Gastrocnemius medialis (tissue), 4 donors: ENCODE measurements around the gene POLR2H. TPM values are rescaled to one million over a fixed set of nuclear protein-coding genes. Genes with fewer than 3 reads are reported as not detected.

ENCODE experiments used
- ATAC-seq, 2 donors: fragments of 150-250 bp; one replicate each; pipeline ENCODE4 v1.9.1; 2016
- DNase-seq, 2 donors: peaks; one replicate each; pipeline ENCODE4 v3.0.0-alpha.2; 2019
- H3K27ac ChIP-seq, 4 donors: fragments of 200-600 bp; sonication (generic); 1 replicate in 1 of 4; 2 replicates in 3 of 4; pipeline ENCODE4 v1.5.1; 2016 to 2018; ENCODE audit warnings: mild to moderate bottlenecking in 2 of 4, moderate library complexity in 1 of 4
- H3K27me3 ChIP-seq, 3 donors: fragments of 200-600 bp; sonication (generic) in 2 of 3; 1 replicate in 1 of 3; 2 replicates in 2 of 3; pipeline versions ENCODE4 v1.5.1 to v1.6.0; 2016 to 2019; ENCODE audit warnings: mild to moderate bottlenecking in 1 of 3, moderate library complexity in 1 of 3
- H3K36me3 ChIP-seq, 2 donors: fragments of 200-600 bp; sonication (generic) in 1 of 2; one replicate each; pipeline ENCODE4 v1.5.1; 2017 to 2018
- H3K4me1 ChIP-seq, 2 donors: fragments of 200-600 bp; sonication (generic) in 1 of 2; one replicate each; pipeline ENCODE4 v1.5.1; 2016 to 2017; ENCODE audit warnings: mild to moderate bottlenecking in 2 of 2
- H3K4me3 ChIP-seq, 4 donors: fragments of 200-600 bp; sonication (generic) in 3 of 4; 1 replicate in 1 of 4; 2 replicates in 3 of 4; pipeline ENCODE4 v1.5.1; 2016 to 2019; ENCODE audit warnings: mild to moderate bottlenecking in 2 of 4
- H3K9me3 ChIP-seq, 3 donors: fragments of 200-600 bp; sonication (generic) in 2 of 3; 1 replicate in 1 of 3; 2 replicates in 2 of 3; pipeline ENCODE4 v1.5.1; 2016 to 2019
- CTCF ChIP-seq, 5 experiments: fragments of 450-650 bp in 3 of 5; fragments of 200-600 bp in 2 of 5; sonication (generic) in 2 of 5; IDR thresholded peaks in 4 of 5; conservative IDR thresholded peaks in 1 of 5; 1 replicate in 4 of 5; 2 replicates in 1 of 5; pipeline ENCODE4 v1.5.1; 2016 to 2019; ENCODE audit warnings: antibody characterized with exemption in 5 of 5, mild to moderate bottlenecking in 3 of 5, moderate library complexity in 3 of 5
- POLR2A ChIP-seq, 2 donors: fragments of 450-650 bp; IDR thresholded peaks; one replicate each; pipeline ENCODE4 v1.6.1; 2017; ENCODE audit warnings: antibody characterized with exemption in 2 of 2, mild to moderate bottlenecking in 2 of 2, moderate library complexity in 2 of 2
- in situ Hi-C, 4 donors: fragments of 200-750 bp; cut with MboI; loops; one replicate each; pipeline versions ENCODE4 v1.15.0 to v1.8.0; 2017; ENCODE audit warnings: low sequenced_read_pairs in 4 of 4
- intact Hi-C: fragments of 100-400 bp; cut with DNase I; formaldehyde crosslinking; loops from one replicate; pipeline ENCODE4 v1.15.1; 2023; ENCODE audit warnings: low total_unique reads
- total RNA-seq, 4 donors: library from RNA; depleted of rRNA; stranded (reverse); fragments of >200 nt; gene quantifications; one replicate each; pipeline versions ENCODE4 v1.1.0 to v1.2.3, GENCODE V29; 2016

The POLR2H gene
- total RNA-seq, 4 donors from 2014 or later, result 45.5 to 87.7 (median 53.0) TPM

GRCh38 chr3:184383033-184383740 lies 21.7 kb downstream of the POLR2H start:
- ATAC-seq (no peak), DNase-seq (no peak)
- peaks cover 4 to 15% (median 5%) of the 10 kb centered on the region in 3 donors for H3K27me3 ChIP-seq
- no peaks in the 10 kb centered on the region for H3K9me3 ChIP-seq
- H3K27ac ChIP-seq, result no peak overlapping the region
- no peaks in the 10 kb centered on the region for H3K36me3 ChIP-seq
- no peak overlapping the region for H3K4me3 ChIP-seq
- in situ Hi-C loops, result no loop called here
- intact Hi-C loops, result no loop called here
- TF ChIP-seq POLR2A (IDR thresholded peaks at IDR 0.05) (no peak), CTCF (IDR thresholded peaks at IDR 0.05 in 4 of 5, conservative IDR thresholded peaks at IDR 0.05 in 1 of 5) (no peak)
- H3K4me1 ChIP-seq, result peaks cover 12 to 18% of the 10 kb centered on the region in 2 donors

- TF ChIP-seq CTCF (IDR thresholded peaks at IDR 0.05 in 4 of 5, conservative IDR thresholded peaks at IDR 0.05 in 1 of 5) (no peak), POLR2A (IDR thresholded peaks at IDR 0.05) (no peak)
- ATAC-seq, result no peak
- Histone ChIP-seq H3K4me1 (peaks cover 6 to 12% of the 10 kb centered on the region in 2 donors), H3K4me3 (no peak overlapping the region), H3K36me3 (no peaks in the 10 kb centered on the region), H3K27me3 (peaks cover 4 to 15% (median 5%) of the 10 kb centered on the region in 3 donors), H3K27ac (no peak overlapping the region), H3K9me3 (no peaks in the 10 kb centered on the region)
- intact Hi-C loops (no loop called here), in situ Hi-C loops (no loop called here)
- DNase-seq, result no peak
Observed at GRCh38 chr3:184384342-184384741, 22.8 kb downstream of the POLR2H start.

GRCh38 chr3:184384856-184385422 lies 23.4 kb downstream of the POLR2H start:
- intact Hi-C loops, result no loop called here
- Histone ChIP-seq H3K4me1 (peaks cover 6 to 12% of the 10 kb centered on the region in 2 donors), H3K4me3 (no peak overlapping the region), H3K27ac (no peak overlapping the region), H3K9me3 (no peaks in the 10 kb centered on the region), H3K27me3 (peaks cover 4 to 15% (median 5%) of the 10 kb centered on the region in 3 donors), H3K36me3 (no peaks in the 10 kb centered on the region)
- ATAC-seq, result no peak
- no peak for DNase-seq
- in situ Hi-C loops, result no loop called here
- no peak for TF ChIP-seq POLR2A (IDR thresholded peaks at IDR 0.05)
- no peak for TF ChIP-seq CTCF (IDR thresholded peaks at IDR 0.05 in 4 of 5, conservative IDR thresholded peaks at IDR 0.05 in 1 of 5)

GRCh38 chr3:184386047-184386806 lies 24.7 kb downstream of the POLR2H start:
- in situ Hi-C loops (no loop called here), intact Hi-C loops (no loop called here)
- Histone ChIP-seq H3K4me1 (peaks cover 0 to 5% of the 10 kb centered on the region in 2 donors), H3K27ac (no peak overlapping the region), H3K4me3 (no peak overlapping the region), H3K36me3 (no peaks in the 10 kb centered on the region), H3K27me3 (peaks cover 0 to 9% (median 4%) of the 10 kb centered on the region in 3 donors), H3K9me3 (no peaks in the 10 kb centered on the region)
- ATAC-seq, result no peak
- TF ChIP-seq POLR2A (IDR thresholded peaks at IDR 0.05), result no peak
- no peak for TF ChIP-seq CTCF (IDR thresholded peaks at IDR 0.05 in 4 of 5, conservative IDR thresholded peaks at IDR 0.05 in 1 of 5)
- no peak for DNase-seq
